Measurements from ENCODE around the gene PTCRA. TPM values are rescaled to one million over a fixed set of nuclear protein-coding genes. Genes with fewer than 3 reads are reported as not detected.

The PTCRA gene
- total and polyA plus RNA-seq, 2 experiments from 2014 or later = not detected

- in situ Hi-C loops (cut with MboI) = no loop called here
- Histone ChIP-seq H3K79me2 (ENCODE audit: insufficient read depth) (peaks cover 42% of the 10 kb centered on the region), H3K4me2 (ENCODE audit: unreplicated experiment) (no peak overlapping the region), H3K4me3 (no peak overlapping the region), H3F3A (ENCODE audit: insufficient read depth) (peaks cover 21% of the 10 kb centered on the region), H3K27me3 (replicated peaks; ENCODE audit: insufficient read depth) (no peaks in the 10 kb centered on the region), H3K9me3 (ENCODE audit: low read depth) (no peaks in the 10 kb centered on the region), H4K20me1 (ENCODE audit: insufficient read depth) (no peaks in the 10 kb centered on the region; the same call in none of the 2 replicates), H3K27ac (no peak overlapping the region), H2AFZ (no peak overlapping the region), H3K9me2 (ENCODE audit: insufficient read depth) (no peaks in the 10 kb centered on the region), H3K36me3 (ENCODE audit: low read depth) (no peaks in the 10 kb centered on the region; the same call in 1 of the 2 replicates), H3K4me1 (ENCODE audit: insufficient read depth) (peaks cover 27% of the 10 kb centered on the region), H3K9ac (no peak overlapping the region)
- WGBS, 2 experiments (ENCODE audit: low coverage in 1 of 2, low lambda C conversion rate in 2 of 2, missing lambda C conversion rate in 2 of 2) = 89 to 90% methylated on average over 5 of the region's 5 CpGs
- TF ChIP-seq EZH2 (IDR thresholded peaks at IDR 0.05; ENCODE audit: insufficient read depth, poor library complexity, severe bottlenecking) (no peak), EZH2phosphoT487 (IDR thresholded peaks at IDR 0.05; ENCODE audit: insufficient read depth, low read depth) (no peak)
- no peak for DNase-seq
Observed at GRCh38 chr6:42974919-42975505, 59.2 kb downstream of the PTCRA start.

Other genes with a start within 250 kb of the PTCRA start
- gene PRPH2, start 193.5 kb upstream of the PTCRA start, total RNA-seq (2014; rRNA removed; shearing (Covaris generic)) = 1.5 TPM in 2 replicates
- gene PRPH2, start 193.5 kb upstream of the PTCRA start, polyA plus RNA-seq (2016; fragmentation: Nextera tagmentation; extraction: Ambion mirVana) = 1.7 and 2.3 TPM in 2 replicates
- 36.9 and 37.3 TPM in 2 replicates for gene TBCC, start 169.9 kb upstream of the PTCRA start, total RNA-seq (2014; rRNA removed; shearing (Covaris generic))
- 35.0 and 38.3 TPM in 2 replicates for gene TBCC, start 169.9 kb upstream of the PTCRA start, polyA plus RNA-seq (2016; fragmentation: Nextera tagmentation; extraction: Ambion mirVana)
- 5.4 and 5.7 TPM in 2 replicates for gene BICRAL, start 134.0 kb upstream of the PTCRA start, total RNA-seq (2014; rRNA removed; shearing (Covaris generic))
- gene BICRAL, start 134.0 kb upstream of the PTCRA start, polyA plus RNA-seq (2016; fragmentation: Nextera tagmentation; extraction: Ambion mirVana) = 2.4 and 2.5 TPM in 2 replicates
- gene RPL7L1, start 36.4 kb upstream of the PTCRA start, total RNA-seq (2014; rRNA removed; shearing (Covaris generic)) = 112 and 133 TPM in 2 replicates
- gene RPL7L1, start 36.4 kb upstream of the PTCRA start, polyA plus RNA-seq (2016; fragmentation: Nextera tagmentation; extraction: Ambion mirVana) = 88.2 and 92.0 TPM in 2 replicates
- 41.4 and 45.1 TPM in 2 replicates for gene CNPY3, start 13.4 kb downstream of the PTCRA start, total RNA-seq (2014; rRNA removed; shearing (Covaris generic))
- 58.6 and 63.6 TPM in 2 replicates for gene CNPY3, start 13.4 kb downstream of the PTCRA start, polyA plus RNA-seq (2016; fragmentation: Nextera tagmentation; extraction: Ambion mirVana)
- not detected in 2 replicates for gene GNMT, start 44.7 kb downstream of the PTCRA start, total RNA-seq (2014; rRNA removed; shearing (Covaris generic))
- gene GNMT, start 44.7 kb downstream of the PTCRA start, polyA plus RNA-seq (2016; fragmentation: Nextera tagmentation; extraction: Ambion mirVana) = not detected in 2 replicates
- 44.2 and 51.1 TPM in 2 replicates for gene PEX6, start 63.1 kb downstream of the PTCRA start, total RNA-seq (2014; rRNA removed; shearing (Covaris generic))
- gene PEX6, start 63.1 kb downstream of the PTCRA start, polyA plus RNA-seq (2016; fragmentation: Nextera tagmentation; extraction: Ambion mirVana) = 12.5 and 12.7 TPM in 2 replicates
- 39.1 and 42.7 TPM in 2 replicates for gene PPP2R5D, start 68.5 kb downstream of the PTCRA start, total RNA-seq (2014; rRNA removed; shearing (Covaris generic))
- 40.7 and 41.4 TPM in 2 replicates for gene PPP2R5D, start 68.5 kb downstream of the PTCRA start, polyA plus RNA-seq (2016; fragmentation: Nextera tagmentation; extraction: Ambion mirVana)
- 83.1 and 100 TPM in 2 replicates for gene MEA1, start 97.9 kb downstream of the PTCRA start, total RNA-seq (2014; rRNA removed; shearing (Covaris generic))
- 171 and 175 TPM in 2 replicates for gene MEA1, start 97.9 kb downstream of the PTCRA start, polyA plus RNA-seq (2016; fragmentation: Nextera tagmentation; extraction: Ambion mirVana)
- gene KLHDC3, start 98.2 kb downstream of the PTCRA start, total RNA-seq (2014; rRNA removed; shearing (Covaris generic)) = 124 and 129 TPM in 2 replicates
- 94.3 and 95.4 TPM in 2 replicates for gene KLHDC3, start 98.2 kb downstream of the PTCRA start, polyA plus RNA-seq (2016; fragmentation: Nextera tagmentation; extraction: Ambion mirVana)
- gene RRP36, start 105.6 kb downstream of the PTCRA start, total RNA-seq (2014; rRNA removed; shearing (Covaris generic)) = 45.0 and 58.3 TPM in 2 replicates
- 71.6 and 74.3 TPM in 2 replicates for gene RRP36, start 105.6 kb downstream of the PTCRA start, polyA plus RNA-seq (2016; fragmentation: Nextera tagmentation; extraction: Ambion mirVana)
- gene CUL7, start 137.8 kb downstream of the PTCRA start, total RNA-seq (2014; rRNA removed; shearing (Covaris generic)) = 50.1 and 54.1 TPM in 2 replicates
- 21.8 and 23.7 TPM in 2 replicates for gene CUL7, start 137.8 kb downstream of the PTCRA start, polyA plus RNA-seq (2016; fragmentation: Nextera tagmentation; extraction: Ambion mirVana)
- gene MRPL2, start 143.4 kb downstream of the PTCRA start, total RNA-seq (2014; rRNA removed; shearing (Covaris generic)) = 18.5 and 19.7 TPM in 2 replicates
- gene MRPL2, start 143.4 kb downstream of the PTCRA start, polyA plus RNA-seq (2016; fragmentation: Nextera tagmentation; extraction: Ambion mirVana) = 71.9 and 78.0 TPM in 2 replicates
- 15.0 and 32.2 TPM in 2 replicates for gene KLC4, start 143.6 kb downstream of the PTCRA start, total RNA-seq (2014; rRNA removed; shearing (Covaris generic))
- 10.4 and 10.7 TPM in 2 replicates for gene KLC4, start 143.6 kb downstream of the PTCRA start, polyA plus RNA-seq (2016; fragmentation: Nextera tagmentation; extraction: Ambion mirVana)
- gene PTK7, start 160.3 kb downstream of the PTCRA start, total RNA-seq (2014; rRNA removed; shearing (Covaris generic)) = 146 and 162 TPM in 2 replicates
- 110 and 113 TPM in 2 replicates for gene PTK7, start 160.3 kb downstream of the PTCRA start, polyA plus RNA-seq (2016; fragmentation: Nextera tagmentation; extraction: Ambion mirVana)

Measured in GM23248 (cell line).